HG03066 (cell line): ENCODE measurements around the gene PKP2.

ENCODE experiments used
- ATAC-seq: cut with Tn5 transposase; IDR thresholded peaks from one replicate; pipeline ENCODE4 v1.9.1; 2021; ENCODE audit warnings: low read depth; ENCODE audit not compliant: unreplicated experiment

Gene PKP2

GRCh38 chr12:32896432-32897280 is at the start of gene PKP2:
Gene PKP2 (minus strand): TSS chr12:32896777. CDS start chr12:32896731, 46 bp downstream.
- no peak for ATAC-seq

DNA sequence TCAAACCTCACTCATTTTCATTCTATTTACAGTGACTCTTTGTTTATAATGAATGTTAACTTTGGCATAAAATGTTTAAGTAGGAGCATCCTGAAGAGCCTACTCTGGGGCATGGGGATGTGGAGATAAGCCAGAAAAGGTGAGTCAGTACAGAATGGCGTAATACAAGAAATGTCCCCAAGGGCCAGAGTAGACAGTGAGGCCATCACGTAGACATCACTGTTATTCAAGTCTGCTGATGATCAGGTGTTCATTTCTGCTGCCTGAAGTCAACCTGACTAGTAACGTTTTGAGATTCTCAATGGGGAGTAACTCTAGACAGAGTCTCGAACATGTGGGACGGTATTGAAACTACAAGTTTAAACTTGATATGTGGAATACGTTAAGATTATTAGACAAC is 47.6 kb upstream of the PKP2 start:
- ATAC-seq, result no peak

- ATAC-seq, result no peak
These were observed 43.2 kb upstream of the PKP2 start for GRCh38 chr12:32939801-32940200.

GRCh38 chr12:32926963-32927362 is 30.4 kb upstream of the PKP2 start:
- ATAC-seq, result no peak

- ATAC-seq, result no peak
These were observed 29.8 kb upstream of the PKP2 start for GRCh38 chr12:32926356-32926755.

DNA sequence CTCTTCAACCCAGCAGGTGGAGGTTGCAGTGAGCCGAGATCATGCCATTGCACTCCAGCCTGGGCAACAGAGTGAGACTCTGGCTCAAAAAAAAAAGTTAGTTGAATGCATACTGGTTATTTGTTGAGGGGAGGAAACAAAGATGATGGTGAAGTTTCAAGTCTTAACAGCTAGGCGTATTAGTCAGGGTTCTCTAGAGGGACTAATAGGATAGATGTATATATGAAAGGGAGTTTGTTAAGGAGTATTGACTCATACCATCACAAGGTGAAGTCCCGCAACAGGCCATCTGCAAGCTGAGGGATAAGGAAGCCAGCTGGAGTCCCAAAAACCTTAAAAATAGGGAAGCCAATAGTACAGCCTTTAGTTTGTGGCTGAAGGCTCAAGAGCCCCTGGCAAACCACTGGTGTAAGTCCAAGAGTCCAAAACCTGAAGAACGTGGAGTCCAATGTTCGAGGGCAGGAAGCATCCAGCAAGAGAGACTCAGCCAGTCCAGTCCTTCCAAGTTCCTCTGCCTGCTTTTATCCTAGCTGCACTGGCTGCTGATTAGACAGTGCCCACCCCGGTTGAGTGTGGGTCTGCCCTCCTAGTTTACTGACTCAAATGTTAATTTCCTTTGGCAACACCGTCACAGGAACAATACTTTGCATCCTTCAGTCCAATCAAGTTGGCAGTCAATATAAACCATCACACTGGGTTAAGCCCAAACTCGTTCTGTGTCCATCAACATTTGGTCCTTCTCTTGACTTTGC is 26.1 kb upstream of the PKP2 start:
- ATAC-seq, result no peak

GRCh38 chr12:32921397-32921796 is 24.8 kb upstream of the PKP2 start:
- ATAC-seq, result no peak

DNA sequence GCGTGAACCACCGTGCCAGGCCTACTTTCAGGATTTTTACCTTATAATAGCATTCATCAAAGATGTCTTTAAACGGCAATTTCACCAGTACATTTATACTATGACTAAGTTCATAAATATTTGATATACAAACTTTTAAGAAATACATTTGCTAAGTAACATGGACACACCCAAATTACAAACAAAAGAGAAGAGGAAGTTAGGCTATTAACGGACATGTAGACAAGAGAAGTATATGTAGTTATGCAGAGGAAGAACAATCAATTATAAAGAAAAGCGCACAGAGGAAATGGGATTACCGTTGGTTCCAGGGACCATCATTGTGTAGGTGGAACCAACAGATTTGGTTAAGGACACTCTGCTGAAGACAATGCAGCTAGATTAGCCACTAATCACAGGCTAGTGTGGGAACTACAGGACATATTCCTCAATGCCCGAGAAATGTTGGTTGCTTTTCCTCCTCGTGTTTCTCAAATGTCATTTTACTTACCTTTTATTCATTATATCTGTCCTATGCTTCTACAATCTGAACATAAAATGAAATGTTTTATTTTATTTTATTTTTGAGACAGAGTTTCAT is 24.0 kb upstream of the PKP2 start:
- no peak for ATAC-seq

DNA sequence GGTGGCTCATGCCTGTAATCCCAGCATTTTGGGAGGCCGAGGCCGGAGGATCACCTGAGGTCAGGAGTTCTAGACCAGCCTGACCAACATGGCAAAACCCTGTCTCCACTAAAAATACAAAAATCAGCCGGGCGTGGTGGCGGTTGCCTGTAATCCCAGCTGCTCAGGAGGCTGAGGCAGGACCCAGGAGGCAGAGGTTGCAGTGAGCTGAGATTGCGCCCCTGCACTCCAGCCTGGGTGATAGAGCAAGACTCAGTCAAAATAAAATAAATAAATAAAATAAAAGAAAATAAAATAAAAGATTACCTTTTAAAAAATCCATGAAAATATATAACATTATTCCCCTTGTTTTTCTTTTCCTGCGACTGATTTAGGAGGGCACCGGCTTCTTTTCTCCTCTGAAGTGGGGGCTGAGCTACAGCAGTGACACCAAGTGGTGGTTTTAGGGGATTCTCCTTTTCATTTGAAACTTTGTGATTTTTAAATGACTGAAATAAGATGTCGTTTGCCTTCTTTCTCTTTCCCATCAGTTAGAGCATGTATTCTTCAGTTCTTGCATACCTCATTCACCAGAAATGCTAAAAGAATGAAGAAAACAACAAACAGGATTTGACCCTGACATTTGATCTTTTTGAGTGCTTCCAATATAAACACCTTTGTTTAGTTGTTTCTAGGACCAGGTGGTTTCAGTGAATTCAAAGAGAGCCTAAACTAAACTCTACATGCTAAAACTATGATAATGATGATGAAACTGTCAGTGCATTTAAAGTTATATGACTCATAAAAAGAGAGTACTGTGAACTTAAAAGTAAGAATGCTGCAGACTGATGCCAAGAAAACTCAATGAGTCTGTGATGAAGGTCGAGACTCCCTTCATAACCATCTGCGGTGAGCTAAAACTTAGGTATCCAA is 22.6 kb upstream of the PKP2 start:
- ATAC-seq, result no peak

DNA sequence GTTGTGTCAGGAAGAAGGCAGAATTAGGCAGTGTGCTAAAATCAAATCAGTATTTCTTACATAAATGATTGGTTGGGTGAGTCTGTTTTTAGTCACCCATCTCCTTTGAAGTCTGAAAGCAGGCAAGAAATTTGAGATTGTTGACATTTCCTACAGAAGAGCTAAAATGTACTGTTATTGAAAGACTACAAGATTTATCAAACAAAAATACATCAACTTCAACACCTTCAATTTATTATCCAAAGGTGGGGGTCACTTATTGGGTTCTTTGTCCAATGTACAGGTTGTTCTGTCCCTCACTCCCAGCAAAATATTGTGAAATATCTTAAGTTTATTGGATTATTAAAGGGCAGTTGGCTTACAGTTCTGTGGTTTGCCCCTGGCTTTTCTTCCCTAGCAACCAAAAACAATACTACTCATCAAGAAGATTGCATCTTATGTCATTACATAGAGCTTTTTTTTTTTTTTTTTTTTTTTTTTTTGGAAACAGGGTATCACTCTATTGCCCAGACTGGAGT is 20.6 kb upstream of the PKP2 start:
- no peak for ATAC-seq

- no peak for ATAC-seq
These were observed 11.4 kb upstream of the PKP2 start for GRCh38 chr12:32907898-32908476.

DNA sequence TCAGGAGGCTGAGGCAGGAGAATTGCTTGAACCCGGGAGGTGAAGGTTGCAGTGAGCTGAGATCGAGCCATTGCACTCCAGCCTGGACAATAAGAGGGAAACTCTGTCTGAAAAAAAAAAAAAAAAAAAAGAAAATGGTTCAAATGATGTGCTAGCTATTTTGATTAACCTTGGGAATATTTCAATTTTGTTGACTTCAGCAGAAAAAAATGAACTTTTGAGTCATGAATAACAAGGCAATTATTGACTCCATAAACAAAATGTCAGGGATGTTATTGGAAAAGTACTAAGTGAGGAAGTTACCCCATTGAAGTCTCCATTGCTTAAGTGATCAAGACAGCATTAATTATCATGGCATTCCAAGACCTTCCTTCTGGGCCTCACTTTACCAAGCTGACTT is 10.6 kb upstream of the PKP2 start:
- ATAC-seq, result no peak

DNA sequence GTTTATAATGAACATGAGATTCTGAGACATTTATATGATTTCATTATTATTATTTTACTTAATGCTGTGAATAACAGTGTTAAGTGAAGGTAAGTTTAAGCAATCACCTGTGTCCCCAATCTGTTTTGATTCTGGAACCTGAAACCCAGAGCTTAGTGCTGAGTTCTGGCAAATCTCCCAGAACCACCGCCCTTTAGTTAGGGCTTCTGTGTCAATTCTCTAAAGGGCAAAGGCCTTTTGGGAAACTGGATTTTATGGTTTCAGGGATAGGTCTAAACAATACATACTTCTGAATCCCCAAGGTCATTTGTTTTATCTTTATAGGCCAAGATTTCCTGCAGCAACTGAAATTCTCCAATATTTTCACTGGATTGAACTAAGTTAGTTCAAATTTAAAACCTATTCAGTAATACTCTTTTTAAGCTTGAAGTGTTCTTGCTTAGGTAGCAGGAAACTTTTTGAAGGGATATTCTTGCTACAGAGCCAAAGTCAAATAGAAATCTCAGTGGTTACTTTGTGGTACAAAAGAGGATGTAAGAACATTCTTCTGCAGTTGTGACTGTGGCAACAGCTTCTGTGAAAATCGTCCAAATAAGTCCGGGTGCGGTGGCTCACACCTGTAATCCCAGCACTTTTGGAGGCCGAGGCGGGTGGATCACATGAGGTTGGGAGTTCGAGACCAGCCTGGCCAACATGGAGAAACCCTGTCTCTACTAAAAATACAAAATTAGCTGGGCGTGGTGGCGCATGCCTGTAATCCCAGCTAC is 10.0 kb upstream of the PKP2 start:
- peak; percentile 98 for ATAC-seq

DNA sequence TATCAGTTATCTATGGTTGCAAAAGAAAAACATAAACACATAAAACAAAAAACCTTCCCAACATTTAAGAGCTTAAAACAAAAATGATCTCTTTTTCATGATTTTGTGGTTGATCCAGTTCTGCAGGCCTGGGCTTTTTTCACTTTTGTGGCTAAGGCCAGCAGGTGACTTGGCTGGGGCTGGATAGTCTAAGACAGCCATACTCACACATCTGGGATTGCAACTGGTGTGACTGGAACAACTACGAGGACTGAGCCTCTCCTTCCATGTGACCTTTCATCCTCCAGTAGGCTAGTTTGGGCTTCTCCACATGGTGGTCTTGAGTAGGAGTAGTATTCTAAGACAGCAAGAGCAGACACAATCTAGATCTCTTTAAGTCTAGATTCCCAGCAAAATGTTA is 7.2 kb upstream of the PKP2 start:
- no peak for ATAC-seq

- no peak for ATAC-seq
These were observed 6.7 kb upstream of the PKP2 start for GRCh38 chr12:32903318-32903717.

DNA sequence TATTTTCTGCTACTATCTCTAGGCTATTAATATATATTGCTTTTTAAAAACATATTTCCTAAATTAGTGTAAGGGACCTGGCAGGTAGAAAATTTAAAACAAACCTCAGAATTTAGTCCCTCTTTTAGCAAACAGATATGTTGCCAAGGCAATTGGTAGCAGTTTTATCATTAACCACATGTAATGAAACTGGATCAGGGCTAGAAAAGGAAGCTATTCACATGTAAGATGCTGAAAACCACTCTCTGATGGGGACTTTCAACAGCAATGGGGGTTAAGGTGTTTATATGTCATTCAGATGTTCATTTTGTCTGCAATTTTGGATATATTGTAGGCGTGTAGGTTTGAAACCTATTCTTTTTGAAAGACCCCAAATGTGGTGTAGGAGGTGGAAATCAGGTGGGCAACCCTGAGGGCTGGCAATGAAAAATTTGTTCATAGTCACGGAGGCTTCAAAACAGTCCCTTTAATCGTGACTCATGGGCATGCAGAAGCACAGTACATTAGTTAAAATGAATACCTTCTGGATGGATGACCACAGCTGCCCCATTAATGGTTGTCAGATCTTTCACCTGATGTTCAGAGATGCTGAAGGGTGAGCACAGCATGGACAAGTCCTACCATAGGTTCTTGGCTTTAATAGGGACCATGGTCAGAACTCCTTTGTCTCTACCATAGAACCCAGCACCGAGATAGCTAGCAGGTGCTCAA is 5.9 kb upstream of the PKP2 start:
- no peak for ATAC-seq

GRCh38 chr12:32901553-32901952 is 5.0 kb upstream of the PKP2 start:
- ATAC-seq, result no peak

GRCh38 chr12:32897687-32898573 is 1.4 kb upstream of the PKP2 start:
- no peak for ATAC-seq
